TTC549 (cell line): Measurements from ENCODE around the gene TBC1D2B.

ENCODE experiments used
- FAIRE-seq: peaks from 2 replicates; lab custom pipeline; 2012; peaks lifted over from hg19 to GRCh38; lab: Jason Lieb, UNC

Gene TBC1D2B

GRCh38 chr15:78054518-78054917, 23.0 kb downstream of the TBC1D2B start:
- FAIRE-seq: no peak

- FAIRE-seq: no peak
Observed at GRCh38 chr15:78052545-78052944, 25.0 kb downstream of the TBC1D2B start.

GRCh38 chr15:78052001-78052401, 25.5 kb downstream of the TBC1D2B start:
- FAIRE-seq: no peak

- no peak for FAIRE-seq
Observed at GRCh38 chr15:78051596-78051995, 25.9 kb downstream of the TBC1D2B start.

GRCh38 chr15:78050826-78051225, 26.7 kb downstream of the TBC1D2B start:
- no peak for FAIRE-seq

- no peak for FAIRE-seq
Observed at GRCh38 chr15:78050441-78050809, 27.1 kb downstream of the TBC1D2B start.

GRCh38 chr15:78049691-78050440, 27.6 kb downstream of the TBC1D2B start:
- no peak for FAIRE-seq

- no peak for FAIRE-seq
Observed at GRCh38 chr15:78048628-78048920, 28.9 kb downstream of the TBC1D2B start.

- FAIRE-seq: no peak
Observed at GRCh38 chr15:78047761-78048627, 29.5 kb downstream of the TBC1D2B start.

GRCh38 chr15:78046796-78047341, 30.6 kb downstream of the TBC1D2B start:
- no peak for FAIRE-seq

- FAIRE-seq: no peak
Observed at GRCh38 chr15:78045189-78045588, 32.3 kb downstream of the TBC1D2B start.

GRCh38 chr15:78044407-78045155, 32.9 kb downstream of the TBC1D2B start:
- no peak for FAIRE-seq

- FAIRE-seq: no peak
Observed at GRCh38 chr15:78041946-78042345, 35.6 kb downstream of the TBC1D2B start.

GRCh38 chr15:78040653-78041244, 36.8 kb downstream of the TBC1D2B start:
- no peak for FAIRE-seq

GRCh38 chr15:78038585-78039247, 38.8 kb downstream of the TBC1D2B start:
- no peak for FAIRE-seq

- FAIRE-seq: no peak
Observed at GRCh38 chr15:78037779-78038305, 39.7 kb downstream of the TBC1D2B start.

GRCh38 chr15:78037328-78037727, 40.2 kb downstream of the TBC1D2B start:
- no peak for FAIRE-seq

GRCh38 chr15:78035861-78036476, 41.5 kb downstream of the TBC1D2B start:
- no peak for FAIRE-seq

- no peak for FAIRE-seq
Observed at GRCh38 chr15:78035321-78035751, 42.2 kb downstream of the TBC1D2B start.

- no peak for FAIRE-seq
Observed at GRCh38 chr15:78034495-78035191, 42.9 kb downstream of the TBC1D2B start.
